CD14-positive monocyte (primary cell): ENCODE measurements around the gene HNRNPC. TPM values are rescaled to one million over a fixed set of nuclear protein-coding genes. Genes with fewer than 3 reads are reported as not detected.
"Not testable (repeated sequence)": the region's sequence is repeated elsewhere in the genome, so short reads cannot be mapped to it uniquely, and the experiment has no call there.

ENCODE experiments used
- DNase-seq, 3 donors: peaks; one replicate each; pipeline ENCODE4 v3.0.0-alpha.2; 2011 to 2022
- H2AFZ ChIP-seq: 2 replicates; pipeline ENCODE4 v1.6.0; 2012; ENCODE audit warnings: mild to moderate bottlenecking, low read depth, low read length, inconsistent platforms; ENCODE audit not compliant: insufficient read depth, poor library complexity, severe bottlenecking
- H3K27ac ChIP-seq, 2 donors: 1 replicate in 1 of 2; 2 replicates in 1 of 2; pipeline ENCODE4 v1.5.1; 2012 to 2013; ENCODE audit warnings: low read length in 2 of 2, control low read depth in 1 of 2, inconsistent platforms in 1 of 2, low read depth in 1 of 2, mild to moderate bottlenecking in 1 of 2
- H3K27me3 ChIP-seq, 2 donors: one replicate each; pipeline versions ENCODE4 v1.6.0 to v1.6.1; 2011 to 2013; ENCODE audit warnings: low read length in 2 of 2; ENCODE audit not compliant: control insufficient read depth in 2 of 2, insufficient read depth in 2 of 2
- H3K36me3 ChIP-seq, 2 donors: replicated peaks in 1 of 2; 1 replicate in 1 of 2; 2 replicates in 1 of 2; pipeline versions ENCODE4 v1.5.1 to v1.6.1; 2012 to 2013; ENCODE audit warnings: low read length in 2 of 2, control low read depth in 1 of 2, inconsistent platforms in 1 of 2, mild to moderate bottlenecking in 1 of 2; ENCODE audit not compliant: insufficient read depth in 2 of 2, control insufficient read depth in 1 of 2
- H3K4me1 ChIP-seq, 2 donors: 1 replicate in 1 of 2; 2 replicates in 1 of 2; pipeline versions ENCODE4 v1.5.1 to v1.6.1; 2012 to 2013; ENCODE audit warnings: low read length in 2 of 2, control low read depth in 1 of 2, inconsistent platforms in 1 of 2, mild to moderate bottlenecking in 1 of 2, moderate library complexity in 1 of 2; ENCODE audit not compliant: insufficient read depth in 2 of 2, control insufficient read depth in 1 of 2
- H3K4me2 ChIP-seq: replicated peaks from 2 replicates; pipeline ENCODE3; 2012; ENCODE audit warnings: low read length, moderate library complexity, mild to moderate bottlenecking; ENCODE audit not compliant: poor library complexity, severe bottlenecking; ENCODE audit errors: extremely low read depth
- H3K4me3 ChIP-seq, 3 experiments: fragments of 200-600 bp in 1 of 3; sonication (generic) in 1 of 3; replicated peaks in 1 of 3; 1 replicate in 2 of 3; 2 replicates in 1 of 3; pipeline ENCODE4 v1.5.1; 2011 to 2013; ENCODE audit warnings: low read length in 3 of 3, mild to moderate bottlenecking in 3 of 3, control low read depth in 2 of 3, low read depth in 2 of 3, inconsistent platforms in 1 of 3, moderate library complexity in 1 of 3
- H3K79me2 ChIP-seq: 2 replicates; pipeline ENCODE4 v1.6.0; 2012; ENCODE audit warnings: mild to moderate bottlenecking, control low read depth, inconsistent platforms, low read length, moderate library complexity; ENCODE audit not compliant: insufficient read depth
- H3K9ac ChIP-seq: 2 replicates; pipeline ENCODE4 v1.6.0; 2017; ENCODE audit warnings: low read length, mild to moderate bottlenecking; ENCODE audit not compliant: insufficient read depth, poor library complexity, severe bottlenecking
- H3K9me3 ChIP-seq, 2 donors: replicated peaks in 1 of 2; 1 replicate in 1 of 2; 2 replicates in 1 of 2; pipeline versions ENCODE4 v1.5.1 to v1.6.1; 2012 to 2013; ENCODE audit warnings: low read length in 2 of 2, control low read depth in 1 of 2; ENCODE audit not compliant: control insufficient read depth in 1 of 2, insufficient read depth in 1 of 2
- H4K20me1 ChIP-seq: 2 replicates; pipeline ENCODE4 v1.6.0; 2012; ENCODE audit warnings: mild to moderate bottlenecking, low read length, control low read depth, moderate library complexity; ENCODE audit not compliant: insufficient read depth
- H3K27ac Mint-ChIP-seq, 7 donors: one replicate each; pipeline ENCODE4 v1.8.0; 2020; ENCODE audit warnings: mild to moderate bottlenecking in 7 of 7, mixed read lengths in 7 of 7, moderate library complexity in 6 of 7, inconsistent platforms in 2 of 7
- H3K27me3 Mint-ChIP-seq, 3 donors: one replicate each; pipeline ENCODE4 v1.8.0; 2021 to 2022; ENCODE audit warnings: low read depth in 3 of 3, mild to moderate bottlenecking in 3 of 3, mixed read lengths in 3 of 3, moderate library complexity in 3 of 3, inconsistent platforms in 1 of 3
- H3K36me3 Mint-ChIP-seq, 2 donors: one replicate each; pipeline ENCODE4 v1.8.0; 2020; ENCODE audit warnings: mixed read lengths in 2 of 2, inconsistent platforms in 1 of 2, mild to moderate bottlenecking in 1 of 2
- H3K4me1 Mint-ChIP-seq: one replicate; pipeline ENCODE4 v1.8.0; 2020; ENCODE audit warnings: mild to moderate bottlenecking, mixed read lengths
- H3K4me3 Mint-ChIP-seq, 2 donors: one replicate each; pipeline ENCODE4 v1.8.0; 2020; ENCODE audit warnings: mild to moderate bottlenecking in 2 of 2, mixed read lengths in 2 of 2, moderate library complexity in 1 of 2
- H3K9me3 Mint-ChIP-seq, 7 donors: one replicate each; pipeline ENCODE4 v1.8.0; 2020 to 2022; ENCODE audit warnings: mixed read lengths in 7 of 7, mild to moderate bottlenecking in 6 of 7, moderate library complexity in 6 of 7, inconsistent platforms in 2 of 7
- WGBS: methylation state at CpG from one replicate; pipeline ENCODE4 v1.1.5; 2013; ENCODE audit warnings: missing lambda C conversion rate; ENCODE audit not compliant: insufficient coverage; 5-methylcytosine and 5-hydroxymethylcytosine counted together
- intact Hi-C, 2 donors: fragments of 100-400 bp; cut with micrococcal nuclease; formaldehyde crosslinking; loops; one replicate each; pipeline versions ENCODE4 v1.15.0 to v1.15.1; 2023
- polyA plus RNA-seq, 3 donors: library from polyadenylated mRNA; depleted of rRNA in 1 of 3; unstranded in 2 of 3; stranded (reverse) in 1 of 3; fragments of 300-500 nt in 2 of 3; fragments of >200 nt in 1 of 3; fragmentation: Illumina TruSeq in 2 of 3; gene quantifications; 1 replicate in 2 of 3; 2 replicates in 1 of 3; pipeline ENCODE4 v1.2.3, GENCODE V29; 2012 to 2021
- TF ChIP-seq, protein P1 (sequence below): fragments of 200-600 bp; IDR thresholded peaks from one replicate; pipeline ENCODE4 v1.8.0; 2022; ENCODE audit warnings: antibody characterized with exemption, mild to moderate bottlenecking

HNRNPC gene
- polyA plus RNA-seq, 3 donors: 391 to 609 (median 580) TPM

DNA sequence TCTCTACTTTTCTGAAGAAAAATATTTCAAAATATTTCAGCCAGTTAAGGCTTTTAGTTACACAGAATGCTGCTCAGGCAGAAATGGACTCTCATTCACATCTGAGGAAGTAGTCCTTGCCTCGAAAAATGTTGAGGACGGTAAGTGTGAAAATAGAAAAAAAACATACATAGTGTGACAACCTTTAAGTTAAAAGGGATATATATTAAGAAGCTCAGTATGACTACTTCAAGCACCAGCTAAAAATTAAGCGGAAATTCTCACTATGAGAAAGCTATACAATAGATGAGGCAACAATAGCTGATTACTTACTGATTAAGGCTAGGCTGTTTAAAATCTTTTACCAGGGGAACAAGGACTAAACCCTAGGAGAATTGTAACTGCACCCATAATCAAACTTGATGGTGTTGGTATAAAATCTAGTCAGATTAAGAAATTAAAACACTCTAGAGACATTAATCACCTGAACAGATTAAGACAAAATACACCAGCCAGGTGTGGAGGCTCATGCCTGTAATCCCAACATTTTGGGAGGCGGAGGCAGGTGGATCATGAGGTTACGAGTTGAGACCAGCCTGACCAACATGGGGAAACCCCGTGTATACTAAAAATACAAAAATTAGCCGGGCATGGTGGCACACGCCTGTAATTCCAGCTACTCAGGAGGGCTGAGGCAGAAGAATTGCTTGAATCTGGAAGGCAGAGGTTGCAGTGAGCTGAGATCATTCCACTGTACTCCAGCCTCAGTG, 53.9 kb downstream of the HNRNPC start:
- Histone ChIP-seq H3K9ac (no peak overlapping the region), H3K27ac (peak overlapping the region in 1 of 2 donors; percentile 24), H3K4me1 (no peaks in the 10 kb centered on the region), H3K27me3 (no peaks in the 10 kb centered on the region), H3K4me2 (no peak overlapping the region), H3K36me3 (peaks cover 85 to 100% of the 10 kb centered on the region in 2 donors), H2AFZ (no peak overlapping the region), H3K9me3 (no peaks in the 10 kb centered on the region), H3K79me2 (peaks cover 86% of the 10 kb centered on the region), H3K4me3 (no peak overlapping the region), H4K20me1 (peaks cover 93% of the 10 kb centered on the region)
- Mint-ChIP-seq H3K4me1 (no peaks in the 10 kb centered on the region), H3K36me3 (peaks cover 70 to 85% of the 10 kb centered on the region in 2 donors), H3K27me3 (no peaks in the 10 kb centered on the region), H3K4me3 (no peak overlapping the region), H3K9me3 (peaks cover 0 to 2% (median 0%) of the 10 kb centered on the region in 7 donors), H3K27ac (peak overlapping the region in 2 of 7 donors; percentile 26 to 63)
- TF ChIP-seq, protein P1, sequence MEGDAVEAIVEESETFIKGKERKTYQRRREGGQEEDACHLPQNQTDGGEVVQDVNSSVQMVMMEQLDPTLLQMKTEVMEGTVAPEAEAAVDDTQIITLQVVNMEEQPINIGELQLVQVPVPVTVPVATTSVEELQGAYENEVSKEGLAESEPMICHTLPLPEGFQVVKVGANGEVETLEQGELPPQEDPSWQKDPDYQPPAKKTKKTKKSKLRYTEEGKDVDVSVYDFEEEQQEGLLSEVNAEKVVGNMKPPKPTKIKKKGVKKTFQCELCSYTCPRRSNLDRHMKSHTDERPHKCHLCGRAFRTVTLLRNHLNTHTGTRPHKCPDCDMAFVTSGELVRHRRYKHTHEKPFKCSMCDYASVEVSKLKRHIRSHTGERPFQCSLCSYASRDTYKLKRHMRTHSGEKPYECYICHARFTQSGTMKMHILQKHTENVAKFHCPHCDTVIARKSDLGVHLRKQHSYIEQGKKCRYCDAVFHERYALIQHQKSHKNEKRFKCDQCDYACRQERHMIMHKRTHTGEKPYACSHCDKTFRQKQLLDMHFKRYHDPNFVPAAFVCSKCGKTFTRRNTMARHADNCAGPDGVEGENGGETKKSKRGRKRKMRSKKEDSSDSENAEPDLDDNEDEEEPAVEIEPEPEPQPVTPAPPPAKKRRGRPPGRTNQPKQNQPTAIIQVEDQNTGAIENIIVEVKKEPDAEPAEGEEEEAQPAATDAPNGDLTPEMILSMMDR: no peak
- DNase-seq: no peak
- WGBS: 100% methylated on average over 1 of the region's 8 CpGs
- intact Hi-C loops: no loop called here

DNA sequence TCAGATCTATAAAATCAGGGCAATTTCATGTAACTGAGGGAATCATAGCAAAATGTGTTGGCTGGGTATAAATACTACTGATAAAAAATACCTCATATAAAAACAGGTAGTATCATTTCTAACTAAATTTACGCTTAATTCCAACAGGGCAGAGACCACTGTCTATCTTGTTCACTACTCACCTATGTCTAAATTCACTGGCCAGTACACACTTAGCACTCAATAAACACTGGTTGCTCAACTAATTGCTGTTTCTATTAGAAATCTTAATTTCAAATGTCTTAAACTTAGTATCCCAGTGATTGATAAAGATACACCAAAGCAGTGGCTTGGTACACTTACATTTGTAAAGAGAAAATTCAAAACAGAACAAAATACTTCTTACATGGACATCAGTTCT, 55.6 kb downstream of the HNRNPC start:
- H3K36me3 ChIP-seq: peaks cover 87 to 100% of the 10 kb centered on the region in 2 donors
- H3K4me3 ChIP-seq: no peak overlapping the region
- no peaks in the 10 kb centered on the region for H3K27me3 Mint-ChIP-seq
- no peak overlapping the region for H3K4me3 Mint-ChIP-seq
- H2AFZ ChIP-seq: no peak overlapping the region
- no peaks in the 10 kb centered on the region for H3K9me3 ChIP-seq
- H3K36me3 Mint-ChIP-seq: peaks cover 74 to 84% of the 10 kb centered on the region in 2 donors
- H3K27me3 ChIP-seq: no peaks in the 10 kb centered on the region
- peaks cover 93% of the 10 kb centered on the region for H4K20me1 ChIP-seq
- H3K9me3 Mint-ChIP-seq: no peaks in the 10 kb centered on the region
- H3K79me2 ChIP-seq: peaks cover 69% of the 10 kb centered on the region
- H3K27ac Mint-ChIP-seq: no peak overlapping the region
- no peak overlapping the region for H3K4me2 ChIP-seq
- no peak overlapping the region for H3K27ac ChIP-seq
- intact Hi-C loops: no loop called here
- H3K4me1 ChIP-seq: no peaks in the 10 kb centered on the region
- H3K4me1 Mint-ChIP-seq: no peaks in the 10 kb centered on the region
- no CpG with 5 or more reads among the region's 1 CpG for WGBS
- DNase-seq: no peak
- TF ChIP-seq, protein P1: no peak
- no peak overlapping the region for H3K9ac ChIP-seq

DNA sequence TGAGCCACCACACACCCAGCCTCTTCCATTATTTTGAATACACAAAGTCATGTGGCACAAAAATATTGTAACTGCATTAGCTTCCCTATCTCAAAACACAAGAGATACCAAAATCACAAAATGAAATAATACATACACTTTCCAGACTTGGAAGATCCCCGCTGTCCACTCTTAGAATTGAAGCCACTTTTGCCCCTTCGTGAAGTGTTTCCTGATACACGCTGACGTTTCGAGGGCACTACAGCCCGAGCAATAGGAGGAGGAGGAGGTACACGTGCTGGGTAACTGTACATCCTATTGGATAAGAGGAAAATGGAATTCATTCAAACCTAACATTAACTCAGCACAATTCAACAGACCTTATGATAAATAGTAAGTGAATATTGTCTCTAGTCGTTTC, 56.4 kb downstream of the HNRNPC start:
- H3K36me3 Mint-ChIP-seq: peaks cover 77 to 84% of the 10 kb centered on the region in 2 donors
- H3K4me1 ChIP-seq, H3K27ac ChIP-seq, H3K9ac ChIP-seq, H3K4me3 ChIP-seq, H3K4me2 ChIP-seq, H3K4me1 Mint-ChIP-seq, H3K9me3 ChIP-seq, DNase-seq, H3K9me3 Mint-ChIP-seq, H2AFZ ChIP-seq, H3K27ac Mint-ChIP-seq, H3K27me3 Mint-ChIP-seq, H3K4me3 Mint-ChIP-seq, H3K27me3 ChIP-seq, intact Hi-C loops: not testable (repeated sequence)
- peaks cover 61% of the 10 kb centered on the region for H3K79me2 ChIP-seq
- H4K20me1 ChIP-seq: peaks cover 93% of the 10 kb centered on the region
- H3K36me3 ChIP-seq: peaks cover 89 to 100% of the 10 kb centered on the region in 2 donors
- no CpG with 5 or more reads among the region's 8 CpGs for WGBS
